NCI-H1105 (cell line): ENCODE results near the gene ZNF326.

Source experiments
- DNase-seq: peaks from one replicate; lab custom pipeline; 2025; lab: John Stamatoyannopoulos, UW

The ZNF326 gene

GRCh38 chr1:89994805-89995597 is at the start of gene ZNF326:
Gene ZNF326, plus strand, starts transcription at chr1:89995110. Its CDS starts 148 bp downstream, at chr1:89995258.
- DNase-seq, result peak; percentile 97

- DNase-seq, result no peak
These were observed 48.9 kb upstream of the ZNF326 start for GRCh38 chr1:89945852-89946476.

- no peak for DNase-seq
These were observed 48.4 kb upstream of the ZNF326 start for GRCh38 chr1:89946532-89946931.

GRCh38 chr1:89948722-89949345 is 46.1 kb upstream of the ZNF326 start:
- no peak for DNase-seq

GRCh38 chr1:89949991-89950624 is 44.8 kb upstream of the ZNF326 start:
- DNase-seq, result no peak

- no peak for DNase-seq
These were observed 44.2 kb upstream of the ZNF326 start for GRCh38 chr1:89950703-89951102.

GRCh38 chr1:89951766-89952604 is 42.9 kb upstream of the ZNF326 start:
- no peak for DNase-seq

GRCh38 chr1:89952605-89953130 is 42.2 kb upstream of the ZNF326 start:
- no peak for DNase-seq

- DNase-seq, result no peak
These were observed 41.7 kb upstream of the ZNF326 start for GRCh38 chr1:89953131-89953626.

- DNase-seq, result no peak
These were observed 41.0 kb upstream of the ZNF326 start for GRCh38 chr1:89953929-89954328.

- no peak for DNase-seq
These were observed 40.5 kb upstream of the ZNF326 start for GRCh38 chr1:89954401-89954800.

- DNase-seq, result no peak
These were observed 39.4 kb upstream of the ZNF326 start for GRCh38 chr1:89955311-89956205.

- no peak for DNase-seq
These were observed 37.8 kb upstream of the ZNF326 start for GRCh38 chr1:89957107-89957506.

GRCh38 chr1:89958851-89959654 is 35.9 kb upstream of the ZNF326 start:
- DNase-seq, result no peak

GRCh38 chr1:89959719-89960118 is 35.2 kb upstream of the ZNF326 start:
- no peak for DNase-seq

- DNase-seq, result no peak
These were observed 32.7 kb upstream of the ZNF326 start for GRCh38 chr1:89962024-89962741.

GRCh38 chr1:89962742-89963075 is 32.2 kb upstream of the ZNF326 start:
- no peak for DNase-seq

- DNase-seq, result peak; percentile 68
These were observed 29.6 kb upstream of the ZNF326 start for GRCh38 chr1:89965193-89965768.
